Keratinocyte (primary cell): ENCODE data around the gene SAMD4A.

Experiments
- CTCF ChIP-seq, 3 experiments: IDR thresholded peaks in 1 of 3; conservative IDR thresholded peaks in 1 of 3; optimal IDR thresholded peaks in 1 of 3; 2 replicates in 2 of 3; 3 replicates in 1 of 3; pipeline versions ENCODE3 to v1.5.1; 2011; ENCODE audit warnings: low read length in 3 of 3, mild to moderate bottlenecking in 3 of 3, moderate library complexity in 2 of 3, control low read depth in 1 of 3, inconsistent platforms in 1 of 3; ENCODE audit not compliant: insufficient read depth in 2 of 3; ENCODE audit errors: extremely low read depth in 1 of 3
- EZH2 ChIP-seq: IDR thresholded peaks from one replicate; pipeline ENCODE4 v1.6.1; 2012; ENCODE audit warnings: inconsistent platforms, mild to moderate bottlenecking, low read length, moderate library complexity

GRCh38 chr14:54756656-54757392 lies 189.9 kb downstream of the SAMD4A start:
- TF ChIP-seq CTCF (optimal IDR thresholded peaks at IDR 0.05 in 1 of 3, IDR thresholded peaks at IDR 0.05 in 1 of 3, conservative IDR thresholded peaks at IDR 0.05 in 1 of 3; ENCODE audit: extremely low read depth in 1 of 3, insufficient read depth in 2 of 3, low read length in 3 of 3) (no peak), EZH2 (no peak)
